ENCODE results near the gene ATP11A. TPM values are rescaled to one million over a fixed set of nuclear protein-coding genes. Genes with fewer than 3 reads are reported as not detected.

ATP11A gene
- total and polyA plus RNA-seq, 9 of the 15 experiments (the other 6 are each of a cell fraction or from before 2014, with no cell fraction given): 0.38 to 34.2 (median 4.2) TPM

GRCh38 chr13:112735791-112736190 is 46.0 kb downstream of the ATP11A start:
- Histone ChIP-seq H2AFZ (ENCODE audit: low read depth, low read length) (no peak overlapping the region), H3K27ac (ENCODE audit: extremely low read depth, low read depth, low read length) (no peak overlapping the region), H3K4me2 (ENCODE audit: insufficient read depth, low read length) (no peak overlapping the region), H3K27me3 (ENCODE audit: control insufficient read depth in 2 of 2, insufficient read depth in 2 of 2, low read length in 2 of 2) (no peaks in the 10 kb centered on the region), H3K9ac (ENCODE audit: insufficient read depth in 1 of 2, low read depth in 2 of 2, low read length in 2 of 2) (no peak overlapping the region), H3K4me1 (replicated peaks in 1 of 2; ENCODE audit: control insufficient read depth in 2 of 2, insufficient read depth in 2 of 2, low read length in 2 of 2) (peaks cover 10 to 15% of the 10 kb centered on the region in 2 experiments; a peak in 4 of 5 replicates), H3K9me1 (ENCODE audit: control insufficient read depth, insufficient read depth, low read length) (no peaks in the 10 kb centered on the region), H4K20me1 (replicated peaks; ENCODE audit: control insufficient read depth, insufficient read depth, low read length) (peaks cover 16% of the 10 kb centered on the region), H3K9me3 (replicated peaks; ENCODE audit: control insufficient read depth, insufficient read depth, low read depth, low read length) (no peaks in the 10 kb centered on the region), H3K79me2 (ENCODE audit: control insufficient read depth, insufficient read depth, low read length) (peaks cover 46% of the 10 kb centered on the region), H3K36me3 (ENCODE audit: control insufficient read depth, insufficient read depth, low read length) (no peaks in the 10 kb centered on the region), H3K4me3 (no peak overlapping the region)
- intact Hi-C loops (cut with micrococcal nuclease): no loop called here
- no peak for FAIRE-seq
- ChIA-PET CTCF (ENCODE audit: low intra/inter-chr PET ratio) (no interaction called here), POLR2A (no interaction called here)
- in situ Hi-C loops (cut with MboI): no loop called here
- BruUV-seq (replicated peaks): no TSS peak
- 89% methylated on average over 14 of the region's 17 CpGs for WGBS (ENCODE audit: insufficient coverage, low coverage, missing lambda C conversion rate)
- no peak for ATAC-seq
- no peak for DNase-seq (ENCODE audit: extremely low read depth in 1 of 4, low spot score in 3 of 4)
- TF ChIP-seq TBP (optimal IDR thresholded peaks at IDR 0.05; ENCODE audit: low read depth, low read length): no peak
- TF ChIP-seq L3MBTL2 (IDR thresholded peaks at IDR 0.05): no peak
- TF ChIP-seq ZBTB33 (CRISPR knock-in tag; IDR thresholded peaks at IDR 0.05): no peak
- no peak for TF ChIP-seq RBBP5 (IDR thresholded peaks at IDR 0.05; ENCODE audit: borderline replicate concordance, insufficient read depth, low read length, poor library complexity, severe bottlenecking)
- no peak for TF ChIP-seq ATF7 (IDR thresholded peaks at IDR 0.05)
- no peak for TF ChIP-seq KDM1A (IDR thresholded peaks at IDR 0.05)
- no peak for TF ChIP-seq ZNF780A (CRISPR knock-in tag; IDR thresholded peaks at IDR 0.05)
- no peak for TF ChIP-seq FOXP1 (CRISPR knock-in tag; IDR thresholded peaks at IDR 0.05)
- TF ChIP-seq ZNF121 (CRISPR knock-in tag; conservative IDR thresholded peaks at IDR 0.05): no peak
- TF ChIP-seq CBFB (CRISPR knock-in tag; IDR thresholded peaks at IDR 0.05): no peak
- TF ChIP-seq RBM14 (IDR thresholded peaks at IDR 0.05; ENCODE audit: borderline replicate concordance, insufficient read depth, low read depth, low read length): no peak
- TF ChIP-seq ZNF444 (CRISPR knock-in tag; IDR thresholded peaks at IDR 0.05): no peak
- TF ChIP-seq CHAMP1 (IDR thresholded peaks at IDR 0.05): no peak
- TF ChIP-seq NR2C1 (IDR thresholded peaks at IDR 0.05): no peak
- TF ChIP-seq NR2C1 (tag; IDR thresholded peaks at IDR 0.05): no peak
- no peak for TF ChIP-seq SP2 (IDR thresholded peaks at IDR 0.05; ENCODE audit: extremely low read depth, low read depth, low read length, poor library complexity, severe bottlenecking)
